Measurements from ENCODE around the gene DNM1.

DNA sequence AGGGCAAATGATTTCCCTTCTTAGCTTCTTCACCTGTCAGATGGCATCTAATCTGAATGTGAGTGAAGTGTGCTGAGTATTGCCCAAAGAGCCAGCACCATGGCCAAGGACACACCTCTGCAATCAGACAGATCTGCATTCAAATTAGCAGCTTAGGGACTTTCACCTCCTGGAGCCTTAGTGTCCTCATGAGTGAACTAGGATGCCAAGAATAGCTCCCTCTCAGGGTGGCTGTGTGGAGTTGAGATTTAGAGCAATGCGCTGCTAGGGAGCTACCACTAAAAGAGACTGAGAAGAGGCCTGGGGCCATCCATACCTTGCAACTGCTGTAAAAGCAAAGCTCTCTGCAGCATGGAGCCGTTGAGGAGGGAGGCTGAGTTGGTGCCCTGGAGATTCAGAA lies 13.2 kb upstream of the DNM1 start:
- TF ChIP-seq EZH2 (IDR thresholded peaks at IDR 0.05) (no peak), POLR2AphosphoS5 (IDR thresholded peaks at IDR 0.05; ENCODE audit: borderline replicate concordance, low read depth, low read length) (no peak), FOXP2 (optimal IDR thresholded peaks at IDR 0.05; ENCODE audit: control extremely low read depth, extremely low read length, insufficient read depth) (no peak)
